Activated CD4-positive, alpha-beta memory T cell treated with anti-CD3 and anti-CD28 coated beads, Interleukin-2, amount 10 ng/mL, durations not matched to agents 7 days and 5 days (primary cell): ENCODE results near the gene OR5H15. TPM values are rescaled to one million over a fixed set of nuclear protein-coding genes. Genes with fewer than 3 reads are reported as not detected.
"Not testable (repeated sequence)": the region's sequence is repeated elsewhere in the genome, so short reads cannot be mapped to it uniquely, and the experiment has no call there.

Source experiments
- CTCF ChIA-PET: fragments of 350-600 bp; sonication (Branson Sonifier 250); formaldehyde crosslinking; loops from one replicate; lab custom pipeline; 2021; ENCODE audit warnings: antibody characterized with exemption, inconsistent platforms; lab: Charles Lee
- POLR2A ChIA-PET: fragments of 350-600 bp; sonication (Branson Sonifier 250); formaldehyde crosslinking; loops from one replicate; lab custom pipeline; 2021; ENCODE audit warnings: antibody characterized with exemption; lab: Charles Lee
- DNase-seq: peaks from one replicate; pipeline ENCODE4 v3.0.0-alpha.2; 2020
- H3K27ac Mint-ChIP-seq: one replicate; pipeline ENCODE4 v1.8.0; 2021; ENCODE audit warnings: mild to moderate bottlenecking, mixed read lengths
- H3K27me3 Mint-ChIP-seq: one replicate; pipeline ENCODE4 v1.8.0; 2021; ENCODE audit warnings: mixed read lengths
- H3K36me3 Mint-ChIP-seq: one replicate; pipeline ENCODE4 v1.8.0; 2021; ENCODE audit warnings: low read depth, mixed read lengths
- H3K4me1 Mint-ChIP-seq: one replicate; pipeline ENCODE4 v1.8.0; 2021; ENCODE audit warnings: mixed read lengths
- H3K4me3 Mint-ChIP-seq: one replicate; pipeline ENCODE4 v1.8.0; 2021; ENCODE audit warnings: mild to moderate bottlenecking, mixed read lengths
- H3K9me3 Mint-ChIP-seq: one replicate; pipeline ENCODE4 v1.8.0; 2021; ENCODE audit warnings: mixed read lengths
- total RNA-seq, 2 experiments: library from RNA; stranded (reverse); gene quantifications; one replicate each; pipeline ENCODE4 v1.2.3, GENCODE V29; 2021

Gene OR5H15
- total RNA-seq, 2 experiments from 2014 or later, result not detected

DNA sequence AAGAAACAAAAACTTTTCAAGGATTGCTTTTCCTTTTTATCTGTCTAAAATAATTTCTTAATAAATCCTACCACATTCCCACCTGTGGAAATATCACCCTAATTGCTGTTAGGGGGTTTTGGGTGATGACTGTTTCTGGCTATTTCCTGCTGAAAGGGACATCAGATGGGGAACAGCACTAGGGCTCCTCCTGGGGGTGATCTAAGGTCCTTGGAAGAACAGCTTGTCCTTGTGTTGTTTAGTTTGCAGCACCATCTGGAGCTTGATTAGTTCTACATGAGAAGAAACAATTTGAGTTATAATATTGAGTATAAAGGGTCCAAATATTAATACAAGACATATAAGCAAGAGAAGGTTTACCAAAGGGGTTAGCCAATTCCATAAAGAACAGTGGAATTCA is 18.7 kb downstream of the OR5H15 start:
- ChIA-PET CTCF (no interaction called here), POLR2A (interaction anchor here (1.4 kb wide), 1 partner anchor 409 kb away, joined by 3 read pairs; the partner anchor contains the start of gene CPOX)
- Mint-ChIP-seq H3K4me3 (no peak overlapping the region), H3K36me3 (no peaks in the 10 kb centered on the region), H3K4me1 (peaks cover 14% of the 10 kb centered on the region), H3K27ac (no peak overlapping the region), H3K27me3 (peaks cover 4% of the 10 kb centered on the region), H3K9me3 (no peaks in the 10 kb centered on the region)
- no peak for DNase-seq

GRCh38 chr3:98188545-98188944 is 22.0 kb downstream of the OR5H15 start:
- ChIA-PET POLR2A (no interaction called here), CTCF (interaction anchor here (1.7 kb wide), 1 partner anchor 150 kb away, joined by 6 read pairs; no protein-coding TSS in a partner anchor)
- no peak overlapping the region for H3K27ac Mint-ChIP-seq
- peaks cover 12% of the 10 kb centered on the region for H3K27me3 Mint-ChIP-seq
- H3K4me1 Mint-ChIP-seq, result peaks cover 14% of the 10 kb centered on the region
- H3K9me3 Mint-ChIP-seq, result no peaks in the 10 kb centered on the region
- H3K36me3 Mint-ChIP-seq, result no peaks in the 10 kb centered on the region
- no peak overlapping the region for H3K4me3 Mint-ChIP-seq
- no peak for DNase-seq

DNA sequence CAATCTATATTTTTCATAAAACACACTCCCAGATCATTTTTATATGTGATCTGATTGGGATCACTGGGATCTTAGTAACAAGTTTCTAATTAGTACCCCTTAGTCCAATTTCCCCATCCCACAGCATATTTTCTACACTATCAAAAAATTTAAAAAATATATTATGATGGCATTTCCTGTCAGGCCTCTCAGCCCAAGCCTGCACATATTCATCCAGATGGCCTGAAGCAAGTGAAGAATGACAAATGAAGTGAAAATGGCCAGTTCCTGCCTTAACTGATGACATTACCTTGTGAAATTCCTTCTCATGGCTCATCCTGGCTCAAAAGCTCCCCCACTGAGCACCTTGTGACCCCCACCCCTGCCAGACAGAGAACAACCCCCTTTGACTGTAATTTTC is 24.4 kb downstream of the OR5H15 start:
- peaks cover 12% of the 10 kb centered on the region for H3K27me3 Mint-ChIP-seq
- POLR2A ChIA-PET, H3K4me3 Mint-ChIP-seq, H3K9me3 Mint-ChIP-seq, H3K27ac Mint-ChIP-seq, H3K36me3 Mint-ChIP-seq, DNase-seq: not testable (repeated sequence)
- CTCF ChIA-PET, result interaction anchor here (1.0 kb wide), 1 partner anchor 411 kb away, joined by 3 read pairs; no protein-coding TSS in a partner anchor
- peaks cover 14% of the 10 kb centered on the region for H3K4me1 Mint-ChIP-seq

DNA sequence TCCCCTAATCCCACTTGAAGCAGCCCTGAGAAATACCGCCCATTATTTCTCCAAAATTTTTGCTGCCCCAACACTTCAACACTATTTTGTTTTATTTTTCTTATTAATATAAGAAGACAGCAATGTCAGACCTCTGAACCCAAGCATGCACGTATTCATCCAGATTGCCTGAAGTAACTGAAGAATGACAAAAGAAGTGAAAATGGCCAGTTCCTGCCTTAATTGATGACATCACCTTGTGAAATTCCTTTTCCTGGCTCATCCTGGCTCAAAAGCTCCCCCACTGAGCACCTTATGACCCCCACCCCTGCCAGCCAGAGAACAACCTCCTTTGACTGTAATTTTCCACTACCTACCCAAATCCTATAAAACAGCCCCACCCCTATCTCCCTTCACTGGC is 29.8 kb downstream of the OR5H15 start:
- H3K27ac Mint-ChIP-seq, H3K4me3 Mint-ChIP-seq, H3K4me1 Mint-ChIP-seq, H3K36me3 Mint-ChIP-seq, POLR2A ChIA-PET, H3K9me3 Mint-ChIP-seq, CTCF ChIA-PET, DNase-seq, H3K27me3 Mint-ChIP-seq: not testable (repeated sequence)

DNA sequence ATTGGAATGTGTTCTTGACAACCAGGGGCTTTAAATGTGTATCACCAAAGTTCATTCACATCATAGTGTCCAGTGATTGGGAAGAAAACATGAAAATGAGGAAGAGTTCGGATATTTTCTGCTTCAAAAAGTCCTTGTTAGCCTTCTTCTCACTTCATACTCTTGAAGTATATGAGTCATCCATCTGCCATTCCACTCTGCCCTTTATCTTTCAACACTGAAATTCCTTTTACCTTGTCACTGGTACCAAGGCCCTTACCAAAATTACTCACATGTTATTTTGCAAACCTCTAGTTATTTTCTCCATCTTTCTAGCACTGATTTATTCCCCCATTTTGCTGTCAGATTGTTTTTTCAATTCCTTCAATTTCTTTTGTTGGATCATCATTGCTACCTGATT is 32.5 kb downstream of the OR5H15 start:
- no peaks in the 10 kb centered on the region for H3K36me3 Mint-ChIP-seq
- POLR2A ChIA-PET, result no interaction called here
- H3K27ac Mint-ChIP-seq, result no peak overlapping the region
- H3K27me3 Mint-ChIP-seq, result no peaks in the 10 kb centered on the region
- CTCF ChIA-PET, result no interaction called here
- no peak for DNase-seq
- H3K4me3 Mint-ChIP-seq, result no peak overlapping the region
- H3K4me1 Mint-ChIP-seq, result no peaks in the 10 kb centered on the region
- no peaks in the 10 kb centered on the region for H3K9me3 Mint-ChIP-seq

DNA sequence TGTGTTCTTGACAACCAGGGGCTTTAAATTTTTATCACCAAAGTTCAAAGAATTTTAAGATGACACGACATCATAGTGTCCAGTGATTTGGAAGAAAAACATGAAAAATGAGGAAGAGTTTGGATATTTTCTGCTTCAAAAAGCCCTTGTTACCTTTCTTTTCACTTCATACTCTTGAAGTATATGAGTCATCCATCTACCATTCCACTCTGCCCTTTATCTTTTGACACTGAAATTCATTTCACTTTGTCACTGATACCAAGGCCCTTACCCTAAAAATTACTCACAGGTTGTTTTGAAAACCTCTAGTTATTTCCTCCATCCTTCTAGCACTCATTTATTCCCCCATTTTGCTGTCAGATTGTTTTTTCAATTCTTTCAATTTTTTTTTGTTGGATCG is 42.7 kb downstream of the OR5H15 start:
- no peak for DNase-seq
- no peaks in the 10 kb centered on the region for H3K27me3 Mint-ChIP-seq
- no peaks in the 10 kb centered on the region for H3K4me1 Mint-ChIP-seq
- H3K9me3 Mint-ChIP-seq, result no peaks in the 10 kb centered on the region
- POLR2A ChIA-PET, result no interaction called here
- H3K36me3 Mint-ChIP-seq, result no peaks in the 10 kb centered on the region
- H3K4me3 Mint-ChIP-seq, result no peak overlapping the region
- H3K27ac Mint-ChIP-seq, result no peak overlapping the region
- CTCF ChIA-PET, result no interaction called here

DNA sequence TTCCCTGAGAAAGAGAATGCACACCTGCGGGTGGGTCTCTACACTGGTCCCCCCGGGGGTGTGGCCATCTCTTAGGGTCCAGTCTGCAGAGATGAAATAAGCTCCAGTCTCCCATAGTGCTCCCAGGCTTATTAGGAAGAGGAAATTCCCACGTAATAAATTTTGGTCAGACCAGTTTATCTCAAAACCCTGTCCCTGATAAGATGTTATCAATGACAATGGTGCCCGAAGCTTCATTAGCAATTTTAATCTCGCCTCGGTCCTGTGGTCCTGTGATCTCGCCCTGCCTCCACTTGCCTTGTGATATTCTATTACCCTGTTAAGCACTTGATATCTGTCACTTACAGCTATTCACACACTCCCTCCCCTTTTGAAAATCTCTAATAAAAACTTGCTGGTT is 46.8 kb downstream of the OR5H15 start:
- DNase-seq, result no peak
- peaks cover 5% of the 10 kb centered on the region for H3K27me3 Mint-ChIP-seq
- no peaks in the 10 kb centered on the region for H3K4me1 Mint-ChIP-seq
- H3K4me3 Mint-ChIP-seq, result no peak overlapping the region
- no peaks in the 10 kb centered on the region for H3K36me3 Mint-ChIP-seq
- ChIA-PET POLR2A (no interaction called here), CTCF (interaction anchor here (0.6 kb wide), 1 partner anchor 262 kb away, joined by 3 read pairs; no protein-coding TSS in a partner anchor)
- H3K9me3 Mint-ChIP-seq, result no peaks in the 10 kb centered on the region
- H3K27ac Mint-ChIP-seq, result no peak overlapping the region

DNA sequence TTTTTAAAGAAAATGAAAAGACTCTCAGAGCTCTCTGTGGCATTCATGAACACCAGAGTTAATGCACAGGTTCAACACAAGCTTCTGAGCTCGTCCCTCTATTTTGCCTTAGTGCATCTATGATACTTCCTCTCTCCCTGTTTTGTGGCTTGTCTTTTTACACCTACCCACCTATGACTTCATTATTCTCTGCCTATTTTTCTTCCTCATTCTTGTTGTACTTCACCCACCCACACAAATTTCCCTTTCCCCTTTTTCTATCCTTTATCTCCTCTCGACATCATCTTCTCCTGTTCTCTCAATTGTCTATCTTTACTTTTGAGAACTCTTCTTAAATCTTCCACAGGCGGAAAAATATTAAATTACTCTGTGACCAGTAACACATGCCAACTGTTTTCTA is 48.6 kb downstream of the OR5H15 start:
- Mint-ChIP-seq H3K4me3 (no peak overlapping the region), H3K27me3 (peaks cover 5% of the 10 kb centered on the region), H3K9me3 (no peaks in the 10 kb centered on the region), H3K4me1 (no peaks in the 10 kb centered on the region), H3K27ac (no peak overlapping the region), H3K36me3 (no peaks in the 10 kb centered on the region)
- CTCF ChIA-PET, result no interaction called here
- POLR2A ChIA-PET, result no interaction called here
- no peak for DNase-seq

Other genes starting within 250 kb of the OR5H15 start
- gene RIOX2, start 194.3 kb upstream of the OR5H15 start, total RNA-seq, result 10 to 100 TPM; 46.5 to 46.7 TPM
- gene GABRR3, start 131.4 kb upstream of the OR5H15 start, total RNA-seq, result not detected
- not detected for gene OR5AC2, start 79.5 kb upstream of the OR5H15 start, total RNA-seq
- not detected for gene OR5H1, start 36.0 kb upstream of the OR5H15 start, total RNA-seq
- not detected for gene OR5H14, start 19.2 kb upstream of the OR5H15 start, total RNA-seq
- gene OR5H6, start 97.5 kb downstream of the OR5H15 start, total RNA-seq, result not detected
- not detected for gene OR5H2, start 115.8 kb downstream of the OR5H15 start, total RNA-seq
- gene OR5K4, start 187.2 kb downstream of the OR5H15 start, total RNA-seq, result not detected
- not detected for gene OR5K3, start 224.0 kb downstream of the OR5H15 start, total RNA-seq